CD4-positive, alpha-beta T cell (primary cell): ENCODE data around the gene KRT83. TPM values are rescaled to one million over a fixed set of nuclear protein-coding genes. Genes with fewer than 3 reads are reported as not detected.
"Not testable (repeated sequence)": the region's sequence is repeated elsewhere in the genome, so short reads cannot be mapped to it uniquely, and the experiment has no call there.

ENCODE experiments used
- ATAC-seq: fragments of 200-7000 bp; cut with Tn5 transposase; one replicate; pipeline ENCODE4 v1.10.0; 2022; ENCODE audit warnings: mild to moderate bottlenecking; ENCODE audit not compliant: poor library complexity
- CTCF ChIA-PET: fragments of 350-600 bp; sonication (Branson Sonifier 250); formaldehyde crosslinking; loops from one replicate; lab custom pipeline; 2021; ENCODE audit warnings: antibody characterized with exemption, inconsistent platforms; lab: Charles Lee
- POLR2A ChIA-PET: fragments of 350-600 bp; sonication (Branson Sonifier 250); formaldehyde crosslinking; loops from one replicate; lab custom pipeline; 2021; ENCODE audit warnings: antibody characterized with exemption, inconsistent platforms; lab: Charles Lee
- DNase-seq, 14 experiments: peaks; one replicate each; pipeline ENCODE4 v3.0.0-alpha.2; 2013 to 2020; ENCODE audit warnings: mixed read lengths in 2 of 14
- H3K27ac ChIP-seq, 2 donors: one replicate each; pipeline versions ENCODE4 v1.5.1 to v1.7.0; 2013; ENCODE audit warnings: low read length in 2 of 2, low read depth in 1 of 2, mild to moderate bottlenecking in 1 of 2
- H3K27me3 ChIP-seq, 2 experiments: 1 replicate in 1 of 2; 2 replicates in 1 of 2; pipeline versions ENCODE4 v1.6.1 to v1.7.0; 2013; ENCODE audit warnings: low read length in 2 of 2, control low read depth in 1 of 2, mild to moderate bottlenecking in 1 of 2, moderate library complexity in 1 of 2; ENCODE audit not compliant: insufficient read depth in 2 of 2, control insufficient read depth in 1 of 2
- H3K36me3 ChIP-seq: one replicate; pipeline ENCODE4 v1.6.1; 2013; ENCODE audit warnings: low read length, control low read depth; ENCODE audit not compliant: insufficient read depth
- H3K4me1 ChIP-seq: one replicate; pipeline ENCODE4 v1.6.1; 2013; ENCODE audit warnings: low read length, control low read depth; ENCODE audit not compliant: insufficient read depth
- H3K4me3 ChIP-seq: one replicate; pipeline ENCODE4 v1.5.1; 2013; ENCODE audit warnings: mild to moderate bottlenecking, low read length, moderate library complexity
- H3K9me3 ChIP-seq, 2 experiments: 1 replicate in 1 of 2; 2 replicates in 1 of 2; pipeline versions ENCODE4 v1.6.1 to v1.7.0; 2013; ENCODE audit warnings: low read length in 2 of 2, mild to moderate bottlenecking in 2 of 2, control low read depth in 1 of 2, moderate library complexity in 1 of 2; ENCODE audit not compliant: control insufficient read depth in 1 of 2, insufficient read depth in 1 of 2
- H3K27ac Mint-ChIP-seq: one replicate; pipeline ENCODE4 v1.8.0; 2020; ENCODE audit warnings: mixed read lengths
- H3K27me3 Mint-ChIP-seq: one replicate; pipeline ENCODE4 v1.8.0; 2021; ENCODE audit warnings: mixed read lengths
- H3K36me3 Mint-ChIP-seq: one replicate; pipeline ENCODE4 v1.8.0; 2021; ENCODE audit warnings: low read depth, mixed read lengths
- H3K4me1 Mint-ChIP-seq: one replicate; pipeline ENCODE4 v1.8.0; 2021; ENCODE audit warnings: low read depth, mixed read lengths
- H3K4me3 Mint-ChIP-seq: one replicate; pipeline ENCODE4 v1.8.0; 2020; ENCODE audit warnings: mild to moderate bottlenecking, mixed read lengths
- H3K9me3 Mint-ChIP-seq: one replicate; pipeline ENCODE4 v1.8.0; 2020; ENCODE audit warnings: mixed read lengths
- intact Hi-C, 2 experiments: fragments of 100-400 bp; cut with DNase I in 1 of 2; cut with micrococcal nuclease in 1 of 2; formaldehyde crosslinking; loops; one replicate each; pipeline versions ENCODE4 v1.15.1 to v1.9.0; 2023 to 2025; cut with DNase I, micrococcal nuclease
- total RNA-seq, 174 experiments: library from RNA in 2 of 174; stranded (reverse) in 2 of 174; gene quantifications; one replicate each; pipeline ENCODE4 v1.2.3 and lab custom pipeline; 2021 to 2026
- TF ChIP-seq, protein P1 (sequence below): fragments of 200-600 bp; IDR thresholded peaks from one replicate; pipeline ENCODE4 v1.8.0; 2022; ENCODE audit warnings: antibody characterized with exemption, mild to moderate bottlenecking

Gene KRT83
- total RNA-seq, 2 experiments from 2014 or later, result not detected

DNA sequence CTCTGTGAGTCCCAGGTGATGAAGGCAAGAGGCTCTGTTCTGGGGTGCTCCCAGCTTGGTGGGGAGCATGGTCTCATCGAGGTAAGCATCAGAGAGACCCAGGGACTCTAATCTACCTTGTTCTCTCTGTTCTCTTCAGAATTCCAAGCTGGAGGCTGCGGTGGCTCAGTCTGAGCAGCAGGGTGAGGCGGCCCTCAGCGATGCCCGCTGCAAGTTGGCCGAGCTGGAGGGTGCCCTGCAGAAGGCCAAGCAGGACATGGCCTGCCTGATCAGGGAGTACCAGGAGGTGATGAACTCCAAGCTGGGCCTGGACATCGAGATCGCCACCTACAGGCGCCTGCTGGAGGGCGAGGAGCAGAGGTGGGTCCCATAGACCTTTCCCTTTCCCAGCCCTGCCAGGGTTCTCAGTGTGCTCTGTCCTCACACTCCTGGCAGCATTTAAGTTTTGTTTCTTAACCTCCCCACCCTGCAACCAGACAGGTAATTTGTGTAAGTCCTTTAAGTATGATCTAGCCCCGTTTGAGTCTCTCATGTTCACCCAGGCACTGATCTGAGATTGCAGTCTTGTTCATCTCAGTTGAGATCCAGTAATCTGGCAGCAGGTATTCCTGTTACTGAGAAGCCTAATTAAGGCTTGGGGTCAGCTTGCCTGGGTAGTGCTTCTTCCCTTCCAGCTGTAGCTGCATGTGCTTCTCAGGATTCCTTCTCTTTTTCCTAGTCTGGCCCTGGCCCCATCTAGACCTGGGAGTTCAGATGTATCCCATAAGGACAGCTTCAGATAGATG is 15.1 kb downstream of the KRT83 start:
- intact Hi-C loops, result loop anchor here in 1 of 2 experiments (2.0 kb wide), 1 partner anchor 53 kb away; no protein-coding TSS in a partner anchor
- H3K9me3 Mint-ChIP-seq, result no peaks in the 10 kb centered on the region
- H3K27me3 Mint-ChIP-seq, result peaks cover 62% of the 10 kb centered on the region
- H3K4me3 Mint-ChIP-seq, result no peak overlapping the region
- Histone ChIP-seq H3K9me3 (no peaks in the 10 kb centered on the region), H3K27ac (no peak overlapping the region), H3K36me3 (no peaks in the 10 kb centered on the region), H3K4me1 (peaks cover 13% of the 10 kb centered on the region), H3K4me3 (no peak overlapping the region), H3K27me3 (peaks cover 33 to 43% of the 10 kb centered on the region in 2 experiments)
- no peak overlapping the region for H3K27ac Mint-ChIP-seq
- no peak for DNase-seq
- peaks cover 11% of the 10 kb centered on the region for H3K4me1 Mint-ChIP-seq
- no peaks in the 10 kb centered on the region for H3K36me3 Mint-ChIP-seq
- TF ChIP-seq, protein P1, sequence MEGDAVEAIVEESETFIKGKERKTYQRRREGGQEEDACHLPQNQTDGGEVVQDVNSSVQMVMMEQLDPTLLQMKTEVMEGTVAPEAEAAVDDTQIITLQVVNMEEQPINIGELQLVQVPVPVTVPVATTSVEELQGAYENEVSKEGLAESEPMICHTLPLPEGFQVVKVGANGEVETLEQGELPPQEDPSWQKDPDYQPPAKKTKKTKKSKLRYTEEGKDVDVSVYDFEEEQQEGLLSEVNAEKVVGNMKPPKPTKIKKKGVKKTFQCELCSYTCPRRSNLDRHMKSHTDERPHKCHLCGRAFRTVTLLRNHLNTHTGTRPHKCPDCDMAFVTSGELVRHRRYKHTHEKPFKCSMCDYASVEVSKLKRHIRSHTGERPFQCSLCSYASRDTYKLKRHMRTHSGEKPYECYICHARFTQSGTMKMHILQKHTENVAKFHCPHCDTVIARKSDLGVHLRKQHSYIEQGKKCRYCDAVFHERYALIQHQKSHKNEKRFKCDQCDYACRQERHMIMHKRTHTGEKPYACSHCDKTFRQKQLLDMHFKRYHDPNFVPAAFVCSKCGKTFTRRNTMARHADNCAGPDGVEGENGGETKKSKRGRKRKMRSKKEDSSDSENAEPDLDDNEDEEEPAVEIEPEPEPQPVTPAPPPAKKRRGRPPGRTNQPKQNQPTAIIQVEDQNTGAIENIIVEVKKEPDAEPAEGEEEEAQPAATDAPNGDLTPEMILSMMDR, result no peak
- no peak for ATAC-seq
- ChIA-PET POLR2A (no interaction called here), CTCF (no interaction called here)

DNA sequence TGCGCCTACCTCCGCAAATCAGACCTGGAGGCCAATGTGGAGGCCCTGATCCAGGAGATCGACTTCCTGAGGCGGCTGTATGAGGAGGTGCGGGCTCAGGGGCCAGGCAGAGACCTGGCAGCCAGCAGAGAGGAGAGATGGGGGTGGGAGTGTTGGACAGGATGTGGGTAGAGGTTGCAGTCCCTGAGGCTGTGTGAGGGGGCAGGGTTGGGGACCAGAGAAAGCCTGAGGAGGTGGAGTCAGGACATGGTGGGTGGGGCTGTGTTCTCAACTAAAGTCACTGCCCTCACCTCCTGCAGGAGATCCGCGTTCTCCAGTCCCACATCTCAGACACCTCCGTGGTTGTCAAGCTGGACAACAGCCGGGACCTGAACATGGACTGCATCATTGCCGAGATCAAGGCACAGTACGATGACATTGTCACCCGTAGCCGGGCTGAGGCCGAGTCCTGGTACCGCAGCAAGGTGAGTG is 16.2 kb downstream of the KRT83 start:
- intact Hi-C loops, H3K27ac ChIP-seq, H3K9me3 ChIP-seq, H3K36me3 Mint-ChIP-seq, CTCF ChIA-PET, POLR2A ChIA-PET, H3K9me3 Mint-ChIP-seq, H3K36me3 ChIP-seq, H3K4me3 Mint-ChIP-seq, ATAC-seq, H3K27ac Mint-ChIP-seq, H3K4me3 ChIP-seq: not testable (repeated sequence)
- DNase-seq, result peak in 1 of 14 experiments; percentile 29
- Histone ChIP-seq H3K4me1 (peaks cover 13% of the 10 kb centered on the region), H3K27me3 (peaks cover 26 to 32% of the 10 kb centered on the region in 2 experiments)
- Mint-ChIP-seq H3K4me1 (peaks cover 11% of the 10 kb centered on the region), H3K27me3 (peaks cover 53% of the 10 kb centered on the region)

DNA sequence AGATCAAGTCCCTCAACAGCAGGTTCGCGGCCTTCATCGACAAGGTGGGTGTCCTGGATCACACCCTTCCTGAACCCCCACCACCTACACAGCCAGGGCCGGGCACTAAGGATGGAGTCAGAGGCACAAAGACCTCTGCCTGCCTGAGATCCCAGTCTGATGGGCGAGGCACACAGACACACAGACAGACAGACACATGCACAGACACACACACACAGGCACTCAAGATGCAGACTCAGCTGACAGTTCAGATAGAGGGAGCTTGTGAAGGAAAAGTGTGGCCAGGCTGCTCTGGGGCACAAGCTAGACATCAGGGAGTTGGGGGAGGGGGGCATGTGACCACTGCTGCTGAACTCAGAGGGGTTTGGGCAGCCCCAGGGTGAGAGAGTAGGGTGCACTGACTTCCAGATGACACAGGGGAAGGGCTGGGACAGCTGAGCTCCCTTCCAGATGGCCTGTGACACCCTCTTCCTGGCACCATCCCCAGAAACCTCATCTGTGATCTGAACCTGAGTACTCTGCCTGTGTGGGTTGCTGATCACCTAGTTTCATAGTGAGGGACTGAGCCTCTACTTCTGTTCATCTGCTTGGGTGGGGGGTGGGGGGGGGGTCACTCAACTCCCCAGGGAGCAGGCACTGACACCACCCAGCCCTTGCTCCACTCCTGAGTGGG is 18.8 kb downstream of the KRT83 start:
- intact Hi-C loops, H3K27ac Mint-ChIP-seq, H3K4me3 ChIP-seq, ATAC-seq, H3K36me3 Mint-ChIP-seq, DNase-seq, H3K4me1 ChIP-seq, H3K36me3 ChIP-seq, CTCF ChIA-PET, H3K9me3 Mint-ChIP-seq, H3K27ac ChIP-seq, POLR2A ChIA-PET, H3K4me3 Mint-ChIP-seq, H3K9me3 ChIP-seq: not testable (repeated sequence)
- Mint-ChIP-seq H3K4me1 (peaks cover 11% of the 10 kb centered on the region), H3K27me3 (peaks cover 27% of the 10 kb centered on the region)
- H3K27me3 ChIP-seq, result peaks cover 4 to 10% of the 10 kb centered on the region in 2 experiments

DNA sequence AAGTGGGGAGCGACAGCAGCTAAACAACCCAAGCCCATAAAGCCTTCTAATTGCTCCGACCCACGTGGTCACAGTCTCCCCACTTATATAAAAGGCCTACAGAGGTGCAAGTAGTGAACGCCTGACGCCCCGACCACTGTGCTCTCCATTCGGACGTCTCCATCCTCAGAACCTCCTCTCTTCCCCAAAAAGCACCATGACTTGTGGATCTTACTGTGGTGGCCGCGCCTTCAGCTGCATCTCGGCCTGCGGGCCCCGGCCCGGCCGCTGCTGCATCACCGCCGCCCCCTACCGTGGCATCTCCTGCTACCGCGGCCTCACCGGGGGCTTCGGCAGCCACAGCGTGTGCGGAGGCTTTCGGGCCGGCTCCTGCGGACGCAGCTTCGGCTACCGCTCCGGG is 19.5 kb downstream of the KRT83 start:
- H3K9me3 Mint-ChIP-seq, H3K27ac ChIP-seq, H3K36me3 Mint-ChIP-seq, H3K9me3 ChIP-seq, ATAC-seq, DNase-seq, H3K27ac Mint-ChIP-seq, H3K27me3 ChIP-seq, H3K4me3 Mint-ChIP-seq, H3K4me1 ChIP-seq, CTCF ChIA-PET, H3K36me3 ChIP-seq, POLR2A ChIA-PET, H3K4me3 ChIP-seq, intact Hi-C loops: not testable (repeated sequence)
- Mint-ChIP-seq H3K27me3 (peaks cover 25% of the 10 kb centered on the region), H3K4me1 (peaks cover 11% of the 10 kb centered on the region)
